Activated CD4-positive, alpha-beta memory T cell treated with anti-CD3 and anti-CD28 coated beads for 36 hours (primary cell): ENCODE measurements around the gene CISTR. TPM values are rescaled to one million over a fixed set of nuclear protein-coding genes. Genes with fewer than 3 reads are reported as not detected.
A peak's percentile ranks its signal among the peaks of the same experiment; 100 is the strongest.

Experiments
- CTCF ChIA-PET: fragments of 350-600 bp; sonication (Branson Sonifier 250); formaldehyde crosslinking; loops from one replicate; lab custom pipeline; 2021; ENCODE audit warnings: antibody characterized with exemption, inconsistent platforms; lab: Charles Lee
- POLR2A ChIA-PET: fragments of 350-600 bp; sonication (Branson Sonifier 250); formaldehyde crosslinking; loops from one replicate; lab custom pipeline; 2021; ENCODE audit warnings: antibody characterized with exemption; lab: Charles Lee
- DNase-seq: peaks from one replicate; pipeline ENCODE4 v3.0.0-alpha.2; 2020
- H3K27ac Mint-ChIP-seq: one replicate; pipeline ENCODE4 v1.8.0; 2021; ENCODE audit warnings: mixed read lengths
- H3K27me3 Mint-ChIP-seq: one replicate; pipeline ENCODE4 v1.8.0; 2021; ENCODE audit warnings: mixed read lengths
- H3K36me3 Mint-ChIP-seq: one replicate; pipeline ENCODE4 v1.8.0; 2021; ENCODE audit warnings: mixed read lengths
- H3K4me1 Mint-ChIP-seq: one replicate; pipeline ENCODE4 v1.8.0; 2021; ENCODE audit warnings: low read depth, mixed read lengths
- H3K4me3 Mint-ChIP-seq: one replicate; pipeline ENCODE4 v1.8.0; 2021; ENCODE audit warnings: mild to moderate bottlenecking, mixed read lengths
- H3K9me3 Mint-ChIP-seq: one replicate; pipeline ENCODE4 v1.8.0; 2021; ENCODE audit warnings: mixed read lengths
- intact Hi-C: fragments of 100-400 bp; cut with micrococcal nuclease; formaldehyde crosslinking; loops from one replicate; pipeline ENCODE4 v1.15.1; 2023
- total RNA-seq, 2 experiments: library from RNA; stranded (reverse); gene quantifications; one replicate each; pipeline ENCODE4 v1.2.3, GENCODE V29; 2021

Gene CISTR
- total RNA-seq, 2 experiments from 2014 or later = not detected

DNA sequence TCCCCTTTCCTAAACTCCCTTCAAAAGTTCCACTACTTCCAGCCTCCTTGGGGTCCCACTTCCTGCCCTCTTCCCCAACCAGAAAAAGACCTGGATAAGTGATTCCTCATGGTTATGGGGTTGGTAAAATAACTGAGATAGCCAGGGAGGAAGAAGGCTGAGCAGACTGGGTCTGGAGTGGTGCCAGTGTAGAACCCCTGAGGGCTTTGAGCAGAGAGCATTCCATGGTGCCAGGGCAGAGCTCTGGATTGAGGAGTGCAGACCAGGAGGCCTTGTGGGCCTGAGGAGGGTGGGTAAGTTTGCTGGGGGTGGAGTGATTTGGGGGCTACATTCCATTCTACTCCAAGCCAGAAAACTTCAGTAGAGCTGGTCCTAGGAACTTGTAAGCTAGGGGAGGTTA is 9.5 kb upstream of the CISTR start:
- intact Hi-C loops = no loop called here
- Mint-ChIP-seq H3K27ac (no peak overlapping the region), H3K4me3 (no peak overlapping the region), H3K4me1 (peaks cover 8% of the 10 kb centered on the region), H3K9me3 (no peaks in the 10 kb centered on the region), H3K27me3 (peaks cover 56% of the 10 kb centered on the region), H3K36me3 (no peaks in the 10 kb centered on the region)
- CTCF ChIA-PET = interaction anchor here (1.4 to 7.9 kb wide), 2 partner anchors 8 to 16 kb away, joined by 3 to 145 read pairs; no protein-coding TSS in a partner anchor
- POLR2A ChIA-PET = no interaction called here
- DNase-seq = no peak

DNA sequence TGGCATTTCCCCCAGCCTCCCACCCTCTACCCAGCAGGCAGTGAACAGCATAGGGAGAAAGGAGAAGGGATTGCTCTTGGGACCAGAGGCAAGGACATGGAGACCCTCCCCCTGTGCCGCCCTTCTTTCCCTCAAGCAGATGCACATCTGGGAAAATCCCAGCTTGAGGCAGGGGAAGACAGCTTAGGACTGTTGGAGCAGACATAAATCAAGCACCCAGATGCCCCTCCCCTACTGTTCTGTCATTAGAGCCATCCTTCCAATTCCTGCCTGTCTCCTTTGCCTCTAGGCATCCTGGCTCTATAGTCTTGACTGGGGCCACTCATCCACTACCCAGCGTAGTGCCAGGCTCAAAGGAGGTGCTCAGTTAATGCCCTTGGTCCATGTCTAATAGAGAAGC is 7.5 kb upstream of the CISTR start:
- Mint-ChIP-seq H3K27me3 (peaks cover 50% of the 10 kb centered on the region), H3K27ac (no peak overlapping the region), H3K4me3 (no peak overlapping the region), H3K9me3 (no peaks in the 10 kb centered on the region), H3K36me3 (no peaks in the 10 kb centered on the region), H3K4me1 (peaks cover 10% of the 10 kb centered on the region)
- CTCF ChIA-PET = interaction anchor here (7.9 kb wide), 1 partner anchor 14 kb away, joined by 145 read pairs; no protein-coding TSS in a partner anchor
- intact Hi-C loops = no loop called here
- POLR2A ChIA-PET = no interaction called here
- DNase-seq = no peak

DNA sequence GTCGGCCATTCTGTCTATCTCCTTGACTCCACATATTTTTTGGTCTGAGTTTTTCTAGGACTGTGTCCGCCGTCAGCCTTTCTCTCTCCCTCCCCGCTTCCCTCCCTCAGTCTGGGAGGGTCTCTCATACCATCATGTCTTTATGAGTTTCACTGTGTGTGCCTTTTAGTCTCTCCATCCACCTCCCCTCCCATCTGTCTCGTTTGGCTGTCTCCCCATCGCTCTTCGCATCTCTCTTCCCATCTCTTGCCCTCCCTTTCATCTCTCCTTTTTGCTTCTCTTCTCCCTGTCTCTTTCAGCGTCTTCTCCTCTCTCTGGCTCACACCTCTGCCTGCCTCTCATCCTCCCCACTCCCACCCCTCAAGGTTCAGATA is 6.9 kb upstream of the CISTR start:
- POLR2A ChIA-PET = no interaction called here
- Mint-ChIP-seq H3K4me3 (no peak overlapping the region), H3K4me1 (peaks cover 10% of the 10 kb centered on the region), H3K27ac (no peak overlapping the region), H3K27me3 (peaks cover 49% of the 10 kb centered on the region), H3K36me3 (no peaks in the 10 kb centered on the region), H3K9me3 (no peaks in the 10 kb centered on the region)
- intact Hi-C loops = no loop called here
- DNase-seq = no peak
- CTCF ChIA-PET = interaction anchor here (0.6 to 7.9 kb wide), 2 partner anchors 14 to 494 kb away, joined by 3 to 145 read pairs; no protein-coding TSS in a partner anchor

DNA sequence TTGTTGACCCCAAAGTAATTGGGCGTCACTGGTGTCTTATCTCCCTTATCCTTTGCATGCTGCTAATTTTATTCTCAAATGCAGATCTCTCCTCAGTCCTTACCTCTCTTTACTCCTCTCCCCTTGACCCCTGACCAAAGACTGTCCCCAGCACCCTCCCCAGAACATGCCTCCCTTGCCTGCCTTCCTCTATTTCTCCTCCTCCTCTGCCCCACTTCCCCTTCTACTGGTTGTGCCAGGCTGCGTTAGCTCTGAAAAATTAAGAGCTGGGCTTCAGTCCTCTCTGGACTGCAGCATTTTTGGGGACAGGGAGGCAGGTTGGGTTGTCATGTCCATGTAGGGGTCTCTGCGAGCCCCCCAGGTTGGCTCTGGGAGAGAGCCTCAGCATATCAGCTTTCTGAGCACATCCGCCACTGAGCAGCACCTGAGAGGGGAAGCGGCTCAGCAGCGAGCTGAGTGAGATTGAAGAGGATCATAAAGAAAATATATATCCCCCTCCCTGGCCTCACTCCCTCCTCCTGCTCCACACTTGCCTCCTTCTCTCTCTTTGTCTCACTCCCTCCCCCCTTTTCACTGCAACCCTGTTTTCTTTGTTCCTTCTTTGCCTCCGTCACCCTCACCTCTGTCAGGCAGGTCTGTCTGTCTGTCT is 6.4 kb upstream of the CISTR start:
- peaks cover 10% of the 10 kb centered on the region for H3K4me1 Mint-ChIP-seq
- no peak overlapping the region for H3K4me3 Mint-ChIP-seq
- DNase-seq = no peak
- no peaks in the 10 kb centered on the region for H3K9me3 Mint-ChIP-seq
- POLR2A ChIA-PET = no interaction called here
- CTCF ChIA-PET = interaction anchor here (0.6 to 7.9 kb wide), 13 partner anchors 8 to 494 kb away, joined by 3 to 145 read pairs (median 6); no protein-coding TSS in a partner anchor
- peaks cover 44% of the 10 kb centered on the region for H3K27me3 Mint-ChIP-seq
- H3K36me3 Mint-ChIP-seq = no peaks in the 10 kb centered on the region
- no peak overlapping the region for H3K27ac Mint-ChIP-seq
- intact Hi-C loops = no loop called here

DNA sequence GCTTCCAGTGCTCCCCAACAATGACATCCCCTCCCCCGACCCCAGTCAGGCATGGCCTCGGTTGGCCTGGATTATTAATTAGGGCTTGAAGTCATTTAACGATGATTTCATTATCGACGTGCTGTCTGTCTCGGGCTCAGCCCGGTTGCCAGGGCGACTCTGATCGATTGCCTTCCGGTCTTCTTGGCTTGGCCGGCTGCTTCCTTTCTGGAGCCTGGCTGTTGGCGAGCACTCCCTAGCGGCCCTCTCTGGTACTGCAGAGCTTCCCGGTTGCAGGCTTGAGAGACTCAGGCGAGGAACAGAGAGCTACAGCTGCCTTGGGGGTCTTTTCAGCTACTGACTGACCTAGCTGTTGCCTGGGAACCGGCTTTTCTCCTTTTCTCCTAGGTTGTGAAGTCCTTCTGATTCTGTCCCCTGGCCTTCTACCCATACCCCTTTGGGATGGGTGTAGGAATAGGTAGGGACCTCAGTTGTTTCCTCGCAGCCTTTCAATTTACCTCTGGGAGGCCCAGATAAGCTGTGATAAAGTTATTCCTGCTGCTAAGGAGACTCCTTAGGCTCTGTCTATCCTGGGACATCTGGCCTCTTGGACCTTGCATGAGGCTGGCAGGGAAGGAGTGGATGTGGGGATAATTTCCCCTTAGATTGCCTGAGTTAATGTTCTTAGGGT is 5.5 kb upstream of the CISTR start:
- peaks cover 10% of the 10 kb centered on the region for H3K4me1 Mint-ChIP-seq
- peak; percentile 92 for DNase-seq
- no peaks in the 10 kb centered on the region for H3K9me3 Mint-ChIP-seq
- ChIA-PET CTCF (interaction anchor here (0.6 to 7.9 kb wide), 36 partner anchors 9 to 624 kb away, joined by 3 to 145 read pairs (median 4); partner anchors contain the start of gene CALCOCO1), POLR2A (interaction anchor here (0.5 to 1.4 kb wide), 2 partner anchors 10 to 47 kb away, joined by 3 to 4 read pairs; no protein-coding TSS in a partner anchor)
- peaks cover 36% of the 10 kb centered on the region for H3K27me3 Mint-ChIP-seq
- H3K36me3 Mint-ChIP-seq = no peaks in the 10 kb centered on the region
- intact Hi-C loops = no loop called here
- H3K27ac Mint-ChIP-seq = peak overlapping the region; percentile 34
- H3K4me3 Mint-ChIP-seq = peak overlapping the region; percentile 46

DNA sequence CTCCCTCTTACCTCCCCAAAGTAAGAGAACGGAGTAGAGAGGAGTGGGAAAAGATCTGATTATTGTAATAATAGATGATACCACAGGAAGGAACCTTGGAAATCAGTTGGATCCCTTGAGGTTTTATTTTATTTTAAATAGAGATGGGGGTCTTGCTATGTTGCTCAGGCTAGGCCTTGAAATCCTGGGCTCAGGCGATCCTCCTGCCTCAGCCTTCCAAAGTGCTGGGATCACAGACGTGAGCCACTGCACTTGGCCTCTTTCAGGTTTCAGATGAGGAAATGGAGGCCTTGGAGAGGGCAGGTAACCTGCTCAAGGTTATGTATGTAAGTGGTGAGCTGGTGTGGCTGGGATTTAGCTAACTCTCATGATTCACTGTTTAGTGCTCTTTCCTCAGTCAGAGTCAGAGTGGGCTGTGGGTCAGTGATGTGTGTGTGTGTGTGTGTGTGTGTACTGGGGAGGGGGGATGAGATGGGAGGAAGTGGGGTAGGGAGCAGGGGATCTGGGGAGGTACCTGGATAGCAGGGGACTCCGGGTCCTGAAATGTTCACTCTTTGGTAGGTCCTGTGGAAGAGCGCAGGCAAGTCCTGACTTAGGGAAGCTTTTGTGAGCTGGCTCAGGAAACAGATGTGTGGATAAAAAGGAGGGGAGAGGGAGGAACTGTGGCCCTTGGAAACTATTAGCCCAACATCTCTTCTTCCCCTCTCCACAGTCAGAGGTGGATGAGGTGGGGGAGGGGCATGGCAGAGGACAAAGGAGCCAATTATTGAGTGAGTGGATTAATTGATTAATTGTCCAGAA is 4.7 kb upstream of the CISTR start:
- no peak overlapping the region for H3K4me3 Mint-ChIP-seq
- H3K36me3 Mint-ChIP-seq = no peaks in the 10 kb centered on the region
- H3K9me3 Mint-ChIP-seq = no peaks in the 10 kb centered on the region
- DNase-seq = no peak
- H3K4me1 Mint-ChIP-seq = peaks cover 12% of the 10 kb centered on the region
- ChIA-PET CTCF (interaction anchor here (0.6 to 7.9 kb wide), 28 partner anchors 9 to 623 kb away, joined by 3 to 145 read pairs (median 5); partner anchors contain the start of gene CALCOCO1), POLR2A (interaction anchor here (0.5 to 1.4 kb wide), 2 partner anchors 9 to 46 kb away, joined by 3 to 4 read pairs; no protein-coding TSS in a partner anchor)
- peaks cover 35% of the 10 kb centered on the region for H3K27me3 Mint-ChIP-seq
- H3K27ac Mint-ChIP-seq = no peak overlapping the region
- intact Hi-C loops = no loop called here

DNA sequence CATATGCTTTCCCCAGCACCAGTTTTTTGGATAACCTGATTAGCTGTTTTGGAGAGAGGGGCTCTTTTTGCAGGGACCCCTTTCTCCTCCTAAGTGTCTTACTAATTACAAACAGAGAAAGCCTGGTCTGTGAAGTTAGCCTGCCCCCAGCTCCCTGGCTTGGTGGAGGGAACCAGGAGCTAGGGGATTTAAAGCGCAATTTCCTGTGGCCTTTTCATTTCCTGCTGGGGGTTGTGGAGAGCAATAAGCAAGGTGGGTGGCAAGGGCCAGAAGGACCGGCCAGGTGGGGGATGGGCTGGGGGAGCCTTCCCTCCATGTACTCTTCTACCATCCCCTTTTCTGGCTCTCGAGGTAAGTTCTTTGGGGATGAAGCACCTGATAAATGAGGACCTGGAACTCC is 4.1 kb upstream of the CISTR start:
- no peak for DNase-seq
- Mint-ChIP-seq H3K36me3 (no peaks in the 10 kb centered on the region), H3K4me3 (no peak overlapping the region), H3K27ac (no peak overlapping the region), H3K4me1 (peaks cover 12% of the 10 kb centered on the region), H3K27me3 (peaks cover 32% of the 10 kb centered on the region), H3K9me3 (no peaks in the 10 kb centered on the region)
- ChIA-PET POLR2A (interaction anchor here (1.4 kb wide), 1 partner anchor 8 kb away, joined by 4 read pairs; no protein-coding TSS in a partner anchor), CTCF (interaction anchor here (0.9 to 7.9 kb wide), 6 partner anchors 10 to 445 kb away, joined by 3 to 145 read pairs (median 6); no protein-coding TSS in a partner anchor)
- intact Hi-C loops = no loop called here

DNA sequence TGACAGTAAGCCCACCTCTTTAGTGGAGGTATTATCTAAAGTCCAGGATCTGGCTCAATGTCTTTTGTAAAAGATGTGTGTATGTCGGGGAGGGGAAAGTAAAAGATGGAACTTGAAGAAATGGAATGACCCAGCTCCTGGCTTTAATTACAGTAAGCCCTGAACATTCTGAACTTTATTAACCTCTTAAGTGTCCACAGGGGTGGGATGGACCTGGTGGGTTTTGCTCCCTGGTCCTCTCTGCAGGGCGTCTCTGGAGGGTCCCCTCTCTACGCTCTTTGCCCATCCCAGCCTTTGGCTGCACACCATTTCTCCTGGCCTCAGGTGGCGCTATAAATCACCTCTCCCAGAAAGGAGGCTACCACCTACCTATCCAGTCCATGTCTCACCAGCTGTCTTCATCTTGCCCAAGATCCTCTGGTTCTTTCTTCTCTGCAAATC is 3.7 kb upstream of the CISTR start:
- POLR2A ChIA-PET = no interaction called here
- no peak overlapping the region for H3K4me3 Mint-ChIP-seq
- H3K4me1 Mint-ChIP-seq = peaks cover 12% of the 10 kb centered on the region

DNA sequence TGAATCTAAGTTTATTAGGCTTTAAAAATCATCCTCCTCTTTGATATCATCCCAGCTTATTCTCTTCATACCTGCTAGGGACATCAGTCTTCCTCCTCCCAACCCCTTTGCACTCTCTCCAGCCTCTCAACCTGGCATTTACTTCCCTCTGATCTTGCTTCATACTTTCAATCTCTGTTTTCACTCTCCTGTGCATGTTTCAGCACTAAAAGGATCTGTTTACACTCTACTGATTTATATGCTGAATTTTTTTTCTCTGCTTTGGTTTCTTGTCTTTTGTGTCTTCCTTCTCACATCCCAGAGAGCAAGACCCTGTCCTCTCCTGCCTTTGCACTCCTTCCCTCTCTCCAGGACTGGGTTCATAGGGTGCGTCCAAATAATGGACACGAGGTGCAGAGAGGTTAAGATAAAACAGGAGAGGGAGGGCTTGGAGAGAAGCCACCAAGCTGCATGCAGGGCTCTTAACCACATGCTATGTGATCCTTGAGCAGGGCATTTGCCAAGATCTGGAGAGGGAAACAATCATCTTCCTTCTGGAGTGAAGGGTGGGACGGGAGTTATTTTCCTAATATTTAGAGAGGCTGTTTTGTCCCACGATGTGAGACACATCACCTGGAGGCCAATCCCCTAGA is 3.0 kb upstream of the CISTR start:
- Mint-ChIP-seq H3K9me3 (no peaks in the 10 kb centered on the region), H3K27me3 (peaks cover 25% of the 10 kb centered on the region), H3K4me3 (no peak overlapping the region), H3K4me1 (peaks cover 12% of the 10 kb centered on the region), H3K27ac (no peak overlapping the region), H3K36me3 (no peaks in the 10 kb centered on the region)
- DNase-seq = no peak
- POLR2A ChIA-PET = no interaction called here
- CTCF ChIA-PET = interaction anchor here (0.7 to 7.9 kb wide), 4 partner anchors 9 to 52 kb away, joined by 3 to 145 read pairs (median 4); no protein-coding TSS in a partner anchor
- intact Hi-C loops = no loop called here

More for the DNA sequence above, 3.7 kb upstream of the CISTR start:
- no peaks in the 10 kb centered on the region for H3K9me3 Mint-ChIP-seq
- intact Hi-C loops = no loop called here
- CTCF ChIA-PET = interaction anchor here (1.2 to 7.9 kb wide), 3 partner anchors 10 to 110 kb away, joined by 3 to 145 read pairs (median 15); no protein-coding TSS in a partner anchor
- H3K36me3 Mint-ChIP-seq = no peaks in the 10 kb centered on the region
- DNase-seq = no peak
- H3K27ac Mint-ChIP-seq = no peak overlapping the region
- H3K27me3 Mint-ChIP-seq = peaks cover 29% of the 10 kb centered on the region

DNA sequence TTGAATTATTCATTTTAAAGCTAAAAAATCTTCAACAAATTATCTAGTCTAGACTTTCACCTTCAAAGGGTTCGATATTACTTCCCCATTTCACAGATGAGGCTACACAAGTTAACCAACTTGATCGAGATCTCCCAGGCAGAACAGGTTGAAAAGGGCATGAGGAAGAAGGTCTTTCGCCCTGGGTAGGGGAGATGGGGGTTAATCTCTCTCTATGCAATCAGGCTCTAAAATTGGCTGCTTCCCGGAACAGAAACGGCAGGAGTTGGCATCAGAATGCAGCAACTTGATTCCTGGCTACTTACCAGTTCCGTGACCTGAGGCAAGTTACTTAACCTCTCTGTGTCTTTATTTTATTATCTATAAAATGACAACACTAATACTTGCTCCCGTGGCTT is 2.4 kb upstream of the CISTR start:
- intact Hi-C loops = no loop called here
- H3K27ac Mint-ChIP-seq = no peak overlapping the region
- ChIA-PET CTCF (interaction anchor here (0.7 to 1.5 kb wide), 4 partner anchors 9 to 54 kb away, joined by 3 to 5 read pairs (median 4); no protein-coding TSS in a partner anchor), POLR2A (no interaction called here)
- H3K9me3 Mint-ChIP-seq = no peaks in the 10 kb centered on the region
- H3K4me3 Mint-ChIP-seq = no peak overlapping the region
- peaks cover 12% of the 10 kb centered on the region for H3K4me1 Mint-ChIP-seq
- peaks cover 20% of the 10 kb centered on the region for H3K27me3 Mint-ChIP-seq
- DNase-seq = no peak
- H3K36me3 Mint-ChIP-seq = no peaks in the 10 kb centered on the region

DNA sequence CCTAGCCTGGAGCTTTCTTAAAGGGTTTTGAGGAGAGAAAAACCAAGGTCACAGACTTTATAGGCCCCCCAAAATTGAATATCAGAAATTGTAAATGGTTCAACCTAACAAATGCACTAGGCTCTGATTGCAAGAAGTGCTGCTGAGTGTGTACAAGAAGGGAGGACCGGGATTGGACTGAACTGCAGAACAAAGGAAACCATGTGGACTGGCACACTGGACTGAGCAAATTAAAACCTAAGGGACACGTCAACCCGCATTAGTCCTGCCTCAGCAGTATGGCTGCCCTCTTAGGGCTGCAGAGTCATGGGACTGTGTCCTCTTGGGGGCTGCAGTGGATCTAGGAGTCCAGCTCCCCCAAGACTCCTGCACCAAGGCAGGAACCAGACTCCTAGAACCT is 842 bp upstream of the CISTR start:
- ChIA-PET CTCF (interaction anchor here (0.6 to 3.5 kb wide), 4 partner anchors 9 to 77 kb away, joined by 3 to 15 read pairs (median 3); partner anchors contain the start of genes ATP5MC2 and CALCOCO1), POLR2A (no interaction called here)
- Mint-ChIP-seq H3K27me3 (peaks cover 6% of the 10 kb centered on the region), H3K27ac (no peak overlapping the region), H3K4me3 (no peak overlapping the region), H3K36me3 (no peaks in the 10 kb centered on the region), H3K9me3 (no peaks in the 10 kb centered on the region), H3K4me1 (peaks cover 14% of the 10 kb centered on the region)
- DNase-seq = no peak
- intact Hi-C loops = no loop called here
